Mammary epithelial cell (primary cell): ENCODE measurements around the gene CD34.

Source experiments
- CTCF ChIP-seq, 2 donors: IDR thresholded peaks in 1 of 2; conservative IDR thresholded peaks in 1 of 2; 2 replicates each; pipeline ENCODE4 v1.5.1; 2011 to 2012; ENCODE audit warnings: inconsistent platforms in 2 of 2, low read length in 2 of 2, mild to moderate bottlenecking in 2 of 2, control low read depth in 1 of 2, low read depth in 1 of 2; ENCODE audit not compliant: insufficient read depth in 1 of 2; ENCODE audit errors: extremely low read depth in 1 of 2
- EZH2 ChIP-seq: IDR thresholded peaks from 2 replicates; pipeline ENCODE4 v1.6.1; 2012; ENCODE audit warnings: low read length, inconsistent platforms, borderline replicate concordance

- TF ChIP-seq CTCF (conservative IDR thresholded peaks at IDR 0.05 in 1 of 2, IDR thresholded peaks at IDR 0.05 in 1 of 2; ENCODE audit: extremely low read depth in 1 of 2, insufficient read depth in 1 of 2, low read depth in 1 of 2, low read length in 2 of 2): no peak
- peak; percentile 18 for TF ChIP-seq EZH2
These were observed 48.4 kb upstream of the CD34 start for GRCh38 chr1:207959141-207959825.
